Sigmoid colon (tissue), 4 donors: Measurements from ENCODE around the gene RAB11B.

Experiments
- EP300 ChIP-seq, 4 donors: sonication (generic); formaldehyde crosslinking; IDR thresholded peaks; one replicate each; pipeline ENCODE4 v1.6.1; 2017; ENCODE audit warnings: antibody characterized with exemption in 4 of 4
- POLR2AphosphoS5 ChIP-seq, 4 donors: sonication (generic); formaldehyde crosslinking; IDR thresholded peaks; one replicate each; pipeline ENCODE4 v1.6.1; 2017; ENCODE audit warnings: antibody characterized with exemption in 4 of 4
- TF ChIP-seq, protein P1 (sequence below), 4 experiments: fragments of 450-650 bp in 3 of 4; fragments of 200-600 bp in 1 of 4; IDR thresholded peaks; one replicate each; pipeline ENCODE4 v1.5.1; 2016 to 2019; ENCODE audit warnings: antibody characterized with exemption in 4 of 4, mild to moderate bottlenecking in 3 of 4, moderate library complexity in 2 of 4

GRCh38 chr19:8397271-8397670 lies 7.1 kb downstream of the RAB11B start:
- TF ChIP-seq, protein P1, sequence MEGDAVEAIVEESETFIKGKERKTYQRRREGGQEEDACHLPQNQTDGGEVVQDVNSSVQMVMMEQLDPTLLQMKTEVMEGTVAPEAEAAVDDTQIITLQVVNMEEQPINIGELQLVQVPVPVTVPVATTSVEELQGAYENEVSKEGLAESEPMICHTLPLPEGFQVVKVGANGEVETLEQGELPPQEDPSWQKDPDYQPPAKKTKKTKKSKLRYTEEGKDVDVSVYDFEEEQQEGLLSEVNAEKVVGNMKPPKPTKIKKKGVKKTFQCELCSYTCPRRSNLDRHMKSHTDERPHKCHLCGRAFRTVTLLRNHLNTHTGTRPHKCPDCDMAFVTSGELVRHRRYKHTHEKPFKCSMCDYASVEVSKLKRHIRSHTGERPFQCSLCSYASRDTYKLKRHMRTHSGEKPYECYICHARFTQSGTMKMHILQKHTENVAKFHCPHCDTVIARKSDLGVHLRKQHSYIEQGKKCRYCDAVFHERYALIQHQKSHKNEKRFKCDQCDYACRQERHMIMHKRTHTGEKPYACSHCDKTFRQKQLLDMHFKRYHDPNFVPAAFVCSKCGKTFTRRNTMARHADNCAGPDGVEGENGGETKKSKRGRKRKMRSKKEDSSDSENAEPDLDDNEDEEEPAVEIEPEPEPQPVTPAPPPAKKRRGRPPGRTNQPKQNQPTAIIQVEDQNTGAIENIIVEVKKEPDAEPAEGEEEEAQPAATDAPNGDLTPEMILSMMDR (IDR thresholded peaks at IDR 0.05) = no peak
- TF ChIP-seq POLR2AphosphoS5 (IDR thresholded peaks at IDR 0.05) = no peak
- no peak for TF ChIP-seq EP300 (IDR thresholded peaks at IDR 0.05)
